Esophagus squamous epithelium (tissue), 5 donors: ENCODE measurements around the gene POLD4. TPM values are rescaled to one million over a fixed set of nuclear protein-coding genes. Genes with fewer than 3 reads are reported as not detected.
A peak's percentile ranks its signal among the peaks of the same experiment; 100 is the strongest.

Source experiments
- DNase-seq: peaks from one replicate; lab custom pipeline; 2025; lab: John Stamatoyannopoulos, UW
- H3K27ac ChIP-seq, 4 donors: fragments of 200-600 bp; sonication (generic); one replicate each; pipeline ENCODE4 v1.5.1; 2016 to 2019; ENCODE audit warnings: mild to moderate bottlenecking in 1 of 4
- H3K27me3 ChIP-seq, 4 donors: fragments of 200-600 bp; sonication (generic); 1 replicate in 3 of 4; 2 replicates in 1 of 4; pipeline versions ENCODE4 v1.5.1 to v1.6.0; 2017 to 2021; ENCODE audit warnings: antibody characterized with exemption in 1 of 4
- H3K36me3 ChIP-seq, 3 donors: fragments of 200-600 bp; sonication (generic); one replicate each; pipeline ENCODE4 v1.5.1; 2016 to 2019
- H3K4me1 ChIP-seq, 3 donors: fragments of 200-600 bp; sonication (generic); one replicate each; pipeline ENCODE4 v1.5.1; 2017 to 2019
- H3K4me3 ChIP-seq, 4 donors: fragments of 200-600 bp; sonication (generic); 1 replicate in 3 of 4; 2 replicates in 1 of 4; pipeline ENCODE4 v1.5.1; 2016 to 2019; ENCODE audit warnings: mild to moderate bottlenecking in 2 of 4, moderate library complexity in 1 of 4
- H3K9me3 ChIP-seq, 3 donors: fragments of 200-600 bp; sonication (generic); one replicate each; pipeline ENCODE4 v1.5.1; 2016 to 2019
- CTCF ChIP-seq, 6 experiments: fragments of 450-650 bp in 4 of 6; fragments of 200-600 bp in 2 of 6; sonication (generic) in 2 of 6; IDR thresholded peaks; one replicate each; pipeline ENCODE4 v1.5.1; 2016 to 2019; ENCODE audit warnings: antibody characterized with exemption in 6 of 6, mild to moderate bottlenecking in 4 of 6, moderate library complexity in 4 of 6
- POLR2A ChIP-seq, 4 donors: fragments of 450-650 bp; IDR thresholded peaks; one replicate each; pipeline ENCODE4 v1.6.1; 2017; ENCODE audit warnings: antibody characterized with exemption in 4 of 4, mild to moderate bottlenecking in 4 of 4, moderate library complexity in 3 of 4
- WGBS, 2 donors: methylation state at CpG; one replicate each; pipeline ENCODE4 v1.1.5; 2018; 5-methylcytosine and 5-hydroxymethylcytosine counted together
- intact Hi-C: fragments of 100-400 bp; cut with DNase I; formaldehyde crosslinking; loops from one replicate; pipeline ENCODE4 v1.15.0; 2022
- total RNA-seq, 4 donors: library from RNA; depleted of rRNA; stranded (reverse); fragments of >200 nt; gene quantifications; one replicate each; pipeline ENCODE4 v1.1.0, GENCODE V29; 2016
- donor health status: DM: yes; HTN: yes; CAD: no.

Gene POLD4
- total RNA-seq, 4 donors from 2014 or later: 62.6 to 113 (median 74.7) TPM

- H3K9me3 ChIP-seq: no peaks in the 10 kb centered on the region
- no peaks in the 10 kb centered on the region for H3K27me3 ChIP-seq
- H3K27ac ChIP-seq: peak overlapping the region in 1 of 4 donors; percentile 4
- peaks cover 29 to 75% (median 31%) of the 10 kb centered on the region in 3 donors for H3K4me1 ChIP-seq
- intact Hi-C loops: no loop called here
- TF ChIP-seq CTCF (IDR thresholded peaks at IDR 0.05) (no peak), POLR2A (IDR thresholded peaks at IDR 0.05) (no peak)
- DNase-seq: no peak
- WGBS, 2 donors: 43 to 59% methylated on average over 7 to 8 of the region's 13 CpGs
- H3K36me3 ChIP-seq: peaks cover 27 to 74% (median 27%) of the 10 kb centered on the region in 3 donors
- H3K4me3 ChIP-seq: no peak overlapping the region
Observed at GRCh38 chr11:67396587-67397389, 43.4 kb upstream of the POLD4 start.

GRCh38 chr11:67396259-67396581 lies 42.9 kb upstream of the POLD4 start:
- H3K4me3 ChIP-seq: no peak overlapping the region
- WGBS, 2 donors: 86 to 88% methylated on average over 6 of the region's 7 CpGs
- intact Hi-C loops: no loop called here
- H3K9me3 ChIP-seq: no peaks in the 10 kb centered on the region
- H3K27me3 ChIP-seq: no peaks in the 10 kb centered on the region
- H3K27ac ChIP-seq: no peak overlapping the region
- no peak for DNase-seq
- TF ChIP-seq POLR2A (IDR thresholded peaks at IDR 0.05): no peak
- no peak for TF ChIP-seq CTCF (IDR thresholded peaks at IDR 0.05)
- peaks cover 27 to 74% (median 27%) of the 10 kb centered on the region in 3 donors for H3K36me3 ChIP-seq
- H3K4me1 ChIP-seq: peaks cover 30 to 77% (median 31%) of the 10 kb centered on the region in 3 donors

- Histone ChIP-seq H3K36me3 (peaks cover 27 to 74% (median 27%) of the 10 kb centered on the region in 3 donors), H3K9me3 (no peaks in the 10 kb centered on the region), H3K27ac (no peak overlapping the region), H3K4me1 (peaks cover 27 to 77% (median 33%) of the 10 kb centered on the region in 3 donors), H3K4me3 (no peak overlapping the region), H3K27me3 (no peaks in the 10 kb centered on the region)
- TF ChIP-seq POLR2A (IDR thresholded peaks at IDR 0.05): no peak
- no peak for TF ChIP-seq CTCF (IDR thresholded peaks at IDR 0.05)
- 79 to 100% methylated on average over 1 to 17 of the region's 19 CpGs for WGBS, 2 donors
- intact Hi-C loops: no loop called here
- no peak for DNase-seq
Observed at GRCh38 chr11:67395555-67396258, 42.4 kb upstream of the POLD4 start.

- H3K4me3 ChIP-seq: no peak overlapping the region
- no peak overlapping the region for H3K27ac ChIP-seq
- peaks cover 19 to 57% (median 27%) of the 10 kb centered on the region in 3 donors for H3K36me3 ChIP-seq
- H3K27me3 ChIP-seq: no peaks in the 10 kb centered on the region
- no peak for DNase-seq
- H3K9me3 ChIP-seq: no peaks in the 10 kb centered on the region
- intact Hi-C loops: no loop called here
- 73 to 85% methylated on average over 3 to 4 of the region's 5 CpGs for WGBS, 2 donors
- TF ChIP-seq CTCF (IDR thresholded peaks at IDR 0.05) (no peak), POLR2A (IDR thresholded peaks at IDR 0.05) (no peak)
- peaks cover 18 to 73% (median 23%) of the 10 kb centered on the region in 3 donors for H3K4me1 ChIP-seq
Observed at GRCh38 chr11:67393990-67394389, 40.6 kb upstream of the POLD4 start.

- H3K36me3 ChIP-seq: peaks cover 13 to 51% (median 24%) of the 10 kb centered on the region in 3 donors
- TF ChIP-seq CTCF (IDR thresholded peaks at IDR 0.05) (no peak), POLR2A (IDR thresholded peaks at IDR 0.05) (no peak)
- 83 to 88% methylated on average over 10 of the region's 18 CpGs for WGBS, 2 donors
- H3K9me3 ChIP-seq: no peaks in the 10 kb centered on the region
- H3K27me3 ChIP-seq: no peaks in the 10 kb centered on the region
- intact Hi-C loops: no loop called here
- no peak overlapping the region for H3K27ac ChIP-seq
- no peak for DNase-seq
- H3K4me1 ChIP-seq: peaks cover 18 to 67% (median 23%) of the 10 kb centered on the region in 3 donors
- no peak overlapping the region for H3K4me3 ChIP-seq
Observed at GRCh38 chr11:67393437-67393836, 40.1 kb upstream of the POLD4 start.
